ENCODE measurements around the gene RAX2. TPM values are rescaled to one million over a fixed set of nuclear protein-coding genes. Genes with fewer than 3 reads are reported as not detected.

Gene RAX2
- total and polyA plus RNA-seq, 2 of the 8 experiments (the other 6 are each of a cell fraction or from before 2014, with no cell fraction given), result 0.08 TPM; not detected in 1

DNA sequence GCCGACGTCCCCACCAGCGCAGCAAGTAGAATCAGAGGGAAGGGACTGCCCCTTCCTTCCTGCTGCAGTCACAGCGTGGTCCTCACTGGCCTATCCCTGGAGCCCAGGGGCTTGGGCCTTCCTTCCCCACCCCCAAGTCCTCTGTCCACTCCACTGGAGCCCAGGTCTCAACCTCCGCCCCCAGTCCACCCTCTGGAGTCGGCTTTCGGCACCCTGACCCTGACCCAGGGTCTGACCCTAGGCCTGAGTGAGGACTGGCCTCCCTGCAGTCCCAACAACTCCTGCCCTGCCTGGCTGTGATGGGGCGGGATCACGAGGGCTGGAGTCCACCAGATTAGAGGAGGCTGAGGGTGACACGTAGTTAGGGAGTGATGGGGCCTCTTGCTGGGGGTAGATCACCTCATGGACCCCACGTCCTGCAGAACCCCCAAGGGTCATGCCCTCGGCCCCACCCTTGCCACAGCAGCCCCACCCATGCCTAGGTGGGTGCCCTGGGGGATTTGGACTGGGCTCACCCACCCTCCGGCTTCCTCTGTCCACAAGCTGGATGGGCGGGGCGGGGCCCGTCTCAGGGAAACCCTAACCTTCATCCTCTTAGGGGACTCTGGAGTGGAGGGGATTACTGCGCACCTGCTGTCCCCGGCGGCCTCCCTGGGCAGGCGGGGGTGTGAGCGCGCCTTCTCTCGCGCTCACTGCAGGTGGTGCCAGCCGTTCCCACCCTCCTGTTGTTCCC, 3.8 kb downstream of the RAX2 start:
- Histone ChIP-seq H3K79me2 (ENCODE audit: control insufficient read depth in 1 of 2, insufficient read depth in 2 of 2, low read length in 2 of 2) (peaks cover 0 to 2% of the 10 kb centered on the region in 2 experiments; a peak in 1 of 4 replicates), H2BK20ac (ENCODE audit: low read length) (no peak overlapping the region), H2BK12ac (ENCODE audit: low read depth, low read length) (no peak overlapping the region), H4K8ac (ENCODE audit: extremely low read depth, insufficient read depth, low read length) (no peak overlapping the region), H3K27me3 (replicated peaks in 1 of 4; ENCODE audit: control insufficient read depth in 3 of 4, extremely low read depth in 1 of 4, insufficient read depth in 3 of 4, low read length in 3 of 4) (no peaks in the 10 kb centered on the region), H3K9me3 (ENCODE audit: insufficient read depth in 2 of 2, low read depth in 1 of 2, low read length in 1 of 2) (no peaks in the 10 kb centered on the region), H3K9ac (replicated peaks in 1 of 4; ENCODE audit: extremely low read depth in 1 of 4, low read depth in 3 of 4, low read length in 3 of 4) (no peak overlapping the region), H3K23ac (ENCODE audit: insufficient read length) (no peak overlapping the region), H2BK5ac (ENCODE audit: low read depth, low read length) (no peak overlapping the region), H3K79me1 (ENCODE audit: low read depth, low read length) (0 out of 2 replicates have a peak, but pooled peaks cover 3% of the 10 kb centered on the region), H3K27ac (ENCODE audit: low read depth, low read length) (no peak overlapping the region), H3K36me3 (ENCODE audit: control insufficient read depth in 2 of 4, insufficient read depth in 4 of 4, low read length in 3 of 4) (peaks cover 0 to 8% (median 3%) of the 10 kb centered on the region in 4 experiments; a peak in 6 of 8 replicates), H4K20me1 (replicated peaks in 1 of 2; ENCODE audit: control insufficient read depth in 1 of 2, insufficient read depth in 2 of 2, low read length in 2 of 2) (peaks cover 0 to 11% of the 10 kb centered on the region in 2 experiments), H4K91ac (replicated peaks; ENCODE audit: insufficient read length, low read length) (no peak overlapping the region), H4K5ac (ENCODE audit: insufficient read length, low read depth, low read length) (no peak overlapping the region), H2BK120ac (replicated peaks; ENCODE audit: low read depth, low read length) (no peak overlapping the region), H2BK15ac (ENCODE audit: low read length) (no peak overlapping the region), H3K4ac (replicated peaks; ENCODE audit: insufficient read length, low read depth, low read length) (no peak overlapping the region), H2AFZ (ENCODE audit: low read length) (no peak overlapping the region), H2AK5ac (ENCODE audit: low read depth, low read length) (no peak overlapping the region), H3K14ac (ENCODE audit: insufficient read length) (no peak overlapping the region), H3K4me1 (replicated peaks in 1 of 4; ENCODE audit: control insufficient read depth in 3 of 4, insufficient read depth in 4 of 4, low read length in 3 of 4) (peaks cover 0 to 7% (median 2%) of the 10 kb centered on the region in 4 experiments; a peak in 2 of 7 replicates), H3K56ac (replicated peaks; ENCODE audit: insufficient read length, low read depth, low read length) (no peak overlapping the region), H3K18ac (ENCODE audit: extremely low read depth, low read length) (no peak overlapping the region), H3K4me3 (ENCODE audit: extremely low read depth in 1 of 4, insufficient read depth in 2 of 4, low read depth in 3 of 4, low read length in 4 of 4) (no peak overlapping the region), H3K23me2 (ENCODE audit: low read depth, low read length) (no peaks in the 10 kb centered on the region; the same call in 1 of the 2 replicates), H3K4me2 (ENCODE audit: insufficient read depth in 1 of 2, low read depth in 2 of 2, low read length in 2 of 2) (no peak overlapping the region)
- POLR2A ChIA-PET (ENCODE audit: partially characterized antibody), result interaction anchor here (1.2 kb wide), 1 partner anchor 217 kb away, joined by 3 read pairs; the partner anchor contains the start of gene EEF2
- 91% methylated on average over 22 of the region's 25 CpGs; no CpG with 5 or more reads in 1 of the 2 experiments for WGBS, 2 experiments (ENCODE audit: extremely low coverage in 1 of 2, insufficient coverage in 1 of 2, insufficient read length in 1 of 2, insufficient replicate concordance in 2 of 2, low coverage in 1 of 2, low lambda C conversion rate in 2 of 2, missing lambda C conversion rate in 1 of 2)
- no peak for DNase-seq (ENCODE audit: low read depth in 1 of 2, low spot score in 2 of 2)
- CTCF ChIA-PET (ENCODE audit: partially characterized antibody), result interaction anchor here (0.5 to 0.8 kb wide), 2 partner anchors 162 to 372 kb away, joined by 3 read pairs; no protein-coding TSS in a partner anchor
- FAIRE-seq, result no peak
- TF ChIP-seq SP4 (IDR thresholded peaks at IDR 0.05; ENCODE audit: low read length) (no peak), RXRA (IDR thresholded peaks at IDR 0.05; ENCODE audit: insufficient read depth, low read depth, low read length) (no peak), SP1 (IDR thresholded peaks at IDR 0.05; ENCODE audit: low read depth, low read length) (no peak), EGR1 (IDR thresholded peaks at IDR 0.05; ENCODE audit: borderline replicate concordance, low read depth, low read length) (no peak), KDM5A (IDR thresholded peaks at IDR 0.05; ENCODE audit: low read length) (no peak), CHD1 (IDR thresholded peaks at IDR 0.05; ENCODE audit: low read depth, low read length) (no peak), TAF7 (optimal IDR thresholded peaks at IDR 0.05; ENCODE audit: borderline replicate concordance, low read depth, low read length) (no peak), BRCA1 (IDR thresholded peaks at IDR 0.05; ENCODE audit: low read depth, low read length) (no peak), POLR2AphosphoS5 (IDR thresholded peaks at IDR 0.05; ENCODE audit: low read depth, low read length) (no peak)
- TF ChIP-seq, protein P1, sequence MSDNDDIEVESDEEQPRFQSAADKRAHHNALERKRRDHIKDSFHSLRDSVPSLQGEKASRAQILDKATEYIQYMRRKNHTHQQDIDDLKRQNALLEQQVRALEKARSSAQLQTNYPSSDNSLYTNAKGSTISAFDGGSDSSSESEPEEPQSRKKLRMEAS (IDR thresholded peaks at IDR 0.05), result no peak
- TF ChIP-seq, protein P2, sequence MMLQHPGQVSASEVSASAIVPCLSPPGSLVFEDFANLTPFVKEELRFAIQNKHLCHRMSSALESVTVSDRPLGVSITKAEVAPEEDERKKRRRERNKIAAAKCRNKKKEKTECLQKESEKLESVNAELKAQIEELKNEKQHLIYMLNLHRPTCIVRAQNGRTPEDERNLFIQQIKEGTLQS (IDR thresholded peaks at IDR 0.05; ENCODE audit: insufficient read depth, low read depth, low read length), result no peak
- TF ChIP-seq, protein P3, sequence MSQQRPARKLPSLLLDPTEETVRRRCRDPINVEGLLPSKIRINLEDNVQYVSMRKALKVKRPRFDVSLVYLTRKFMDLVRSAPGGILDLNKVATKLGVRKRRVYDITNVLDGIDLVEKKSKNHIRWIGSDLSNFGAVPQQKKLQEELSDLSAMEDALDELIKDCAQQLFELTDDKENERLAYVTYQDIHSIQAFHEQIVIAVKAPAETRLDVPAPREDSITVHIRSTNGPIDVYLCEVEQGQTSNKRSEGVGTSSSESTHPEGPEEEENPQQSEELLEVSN (IDR thresholded peaks at IDR 0.05), result no peak
